SKM-1 (cell line): ENCODE results near the gene POLR1C.
"Not testable (repeated sequence)": the region's sequence is repeated elsewhere in the genome, so short reads cannot be mapped to it uniquely, and the experiment has no call there.

ENCODE experiments used
- DNase-seq: peaks from one replicate; lab custom pipeline; 2025; ENCODE audit not compliant: unreplicated experiment; lab: John Stamatoyannopoulos, UW

The POLR1C gene

DNA sequence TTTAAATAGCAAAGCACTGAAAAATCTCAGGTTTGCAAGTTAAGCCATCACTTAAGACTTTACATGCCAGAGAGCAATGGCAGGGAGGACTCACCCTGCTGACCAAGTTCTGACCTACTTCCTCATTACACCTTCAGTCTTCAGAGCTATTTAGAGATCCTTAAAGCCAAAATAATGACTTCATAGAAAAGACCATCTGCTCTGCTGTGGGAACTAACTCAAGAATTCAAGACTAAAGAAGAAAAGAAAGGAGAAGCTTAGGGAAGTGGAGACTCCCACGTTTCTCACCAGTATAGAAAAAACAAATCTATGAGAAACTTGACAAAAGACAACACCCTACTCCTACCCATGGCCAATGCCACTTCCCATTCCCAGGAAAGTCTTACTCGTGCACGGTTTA, 30.3 kb downstream of the POLR1C start:
- no peak for DNase-seq

DNA sequence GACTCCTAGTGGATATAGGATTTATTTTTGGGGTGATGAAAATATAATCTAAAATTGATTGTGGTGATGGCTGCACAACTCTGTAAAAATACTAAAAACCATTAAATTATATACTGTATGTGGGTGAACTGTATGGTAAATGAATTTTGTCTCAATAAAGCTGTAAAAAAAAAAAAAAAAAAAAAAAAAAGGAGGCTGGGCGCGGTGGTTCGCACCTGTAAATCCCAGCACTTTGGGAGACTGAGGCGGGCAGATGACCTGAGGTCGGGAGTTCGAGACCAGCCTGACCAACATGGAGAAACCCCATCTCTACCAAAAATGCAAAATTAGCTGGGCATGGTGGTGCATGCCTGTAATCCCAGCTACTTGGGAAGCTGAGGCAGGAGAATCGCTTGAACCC, 40.7 kb downstream of the POLR1C start:
- not testable (repeated sequence) for DNase-seq

GRCh38 chr6:43559328-43559727, 42.4 kb downstream of the POLR1C start:
- no peak for DNase-seq

- DNase-seq = no peak
Measured at GRCh38 chr6:43570876-43571441, 54.1 kb downstream of the POLR1C start.
